Stimulated activated CD8-positive, alpha-beta memory T cell treated with anti-CD3 and anti-CD28 coated beads, Interleukin-2, amount 100 ng/mL, for 1 hour (primary cell): Measurements from ENCODE around the gene SERINC5.

Experiments
- DNase-seq, 2 donors: peaks; one replicate each; pipeline ENCODE4 v3.0.0-alpha.2; 2020; ENCODE audit warnings: low read depth in 2 of 2

Gene SERINC5

DNA sequence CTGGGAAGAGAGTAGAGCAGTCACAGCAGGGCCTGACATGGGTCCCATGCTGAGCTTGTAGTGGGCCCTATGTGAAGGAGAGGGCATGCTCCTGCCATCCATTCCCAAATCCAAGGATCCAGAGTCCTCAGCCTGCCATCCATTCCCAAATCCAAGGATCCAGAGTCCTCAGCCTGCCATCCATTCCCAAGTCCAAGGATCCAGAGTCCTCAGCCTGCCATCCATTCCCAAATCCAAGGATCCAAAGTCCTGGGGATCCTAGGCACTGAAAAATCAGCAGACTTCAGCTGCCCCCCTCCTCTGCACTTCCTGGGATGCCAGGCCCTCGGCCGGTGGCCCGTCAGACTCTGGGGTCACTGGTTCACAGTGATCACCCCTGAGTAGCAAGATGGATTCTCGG, 187.1 kb downstream of the SERINC5 start:
- DNase-seq: no peak

DNA sequence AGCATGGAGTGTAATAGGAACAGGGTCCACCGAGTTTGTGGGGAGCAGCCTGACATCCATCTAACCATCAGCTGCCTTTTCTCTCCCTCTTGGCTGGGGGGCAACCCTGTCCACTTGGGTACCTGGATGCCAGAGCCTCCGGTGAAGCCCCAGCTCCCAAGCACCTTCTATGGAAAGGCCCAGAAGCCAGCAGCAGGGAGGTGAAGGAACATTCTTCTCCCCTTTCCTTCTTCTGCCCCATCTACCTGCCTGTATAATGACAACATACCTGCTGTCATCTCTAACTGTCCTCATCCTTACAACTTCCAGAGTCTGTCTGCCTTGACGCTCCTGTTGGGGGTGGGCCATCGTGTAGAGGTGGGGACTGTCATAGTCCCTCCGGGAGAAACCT, 187.6 kb downstream of the SERINC5 start:
- no peak for DNase-seq

DNA sequence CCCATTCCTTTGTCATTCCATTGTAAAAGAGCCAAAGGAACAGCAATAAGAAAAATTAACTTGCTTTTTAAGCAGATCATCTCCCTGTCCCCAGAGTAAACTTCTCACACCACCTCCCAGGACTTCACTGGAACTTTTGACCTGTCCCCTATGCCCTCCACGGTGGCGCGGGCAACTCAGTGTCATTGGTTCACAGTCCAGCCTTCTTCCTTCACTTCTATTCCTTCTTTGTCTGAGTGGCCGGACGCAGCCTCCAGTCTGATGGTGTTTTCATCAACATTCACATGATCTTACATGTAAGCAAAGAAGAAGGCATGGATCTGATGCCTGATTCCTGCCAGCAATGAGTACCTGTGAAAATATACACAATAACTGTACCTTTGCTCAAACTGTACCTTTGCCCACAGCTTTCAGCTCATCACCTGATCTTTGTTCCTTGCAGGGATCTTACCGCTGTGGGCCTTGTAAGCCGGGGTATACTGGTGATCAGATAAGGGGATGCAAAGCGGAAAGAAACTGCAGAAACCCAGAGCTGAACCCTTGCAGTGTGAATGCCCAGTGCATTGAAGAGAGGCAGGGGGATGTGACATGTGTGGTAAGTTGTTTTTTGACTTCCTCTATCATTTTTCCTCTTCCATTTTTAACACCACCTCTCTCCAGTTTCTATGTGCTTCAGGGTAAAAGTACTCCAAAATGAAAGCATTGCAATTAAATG, 188.2 kb downstream of the SERINC5 start:
- no peak for DNase-seq

DNA sequence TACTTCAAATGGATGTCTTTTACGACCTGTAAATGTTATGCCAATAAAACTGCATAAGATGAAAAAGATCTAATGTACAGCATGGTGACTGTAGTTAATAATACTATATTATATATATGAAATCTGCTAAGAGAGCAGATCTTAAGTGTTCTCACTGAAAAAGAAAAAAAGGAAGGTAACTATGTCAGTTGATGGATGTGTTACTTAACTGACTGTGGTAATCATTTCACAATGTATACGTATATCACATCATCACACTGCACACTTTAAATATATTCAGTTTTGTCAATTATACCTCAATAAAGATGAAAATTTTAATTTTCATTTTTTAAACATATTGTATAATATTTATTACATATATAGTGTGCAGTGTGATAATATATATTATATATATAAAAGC, 188.8 kb downstream of the SERINC5 start:
- DNase-seq: no peak

DNA sequence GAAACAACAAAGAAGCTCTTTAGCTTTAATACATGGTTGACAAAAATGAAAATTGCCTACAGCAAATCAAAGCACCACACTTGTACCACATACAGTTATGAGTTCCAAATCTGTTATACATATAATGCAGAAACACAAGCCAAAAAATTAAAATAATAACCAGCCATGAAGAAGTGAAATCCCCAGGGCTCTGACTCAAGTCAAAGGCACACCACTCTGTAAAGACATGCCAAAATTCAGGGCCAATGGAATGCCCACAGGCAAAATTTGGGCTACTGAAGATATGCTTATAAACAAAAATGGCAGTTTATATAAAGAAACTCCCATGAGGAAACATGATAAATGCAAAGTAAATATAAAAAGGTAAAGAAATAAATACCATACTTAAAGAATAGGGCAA, 191.7 kb downstream of the SERINC5 start:
- no peak for DNase-seq
